Activated CD4-positive, alpha-beta T cell treated with anti-CD3 and anti-CD28 coated beads for 4 hours (primary cell): ENCODE results near the gene NHERF1.

ENCODE experiments used
- DNase-seq, 2 donors: peaks; one replicate each; pipeline ENCODE4 v3.0.0-alpha.2; 2020

Gene NHERF1

DNA sequence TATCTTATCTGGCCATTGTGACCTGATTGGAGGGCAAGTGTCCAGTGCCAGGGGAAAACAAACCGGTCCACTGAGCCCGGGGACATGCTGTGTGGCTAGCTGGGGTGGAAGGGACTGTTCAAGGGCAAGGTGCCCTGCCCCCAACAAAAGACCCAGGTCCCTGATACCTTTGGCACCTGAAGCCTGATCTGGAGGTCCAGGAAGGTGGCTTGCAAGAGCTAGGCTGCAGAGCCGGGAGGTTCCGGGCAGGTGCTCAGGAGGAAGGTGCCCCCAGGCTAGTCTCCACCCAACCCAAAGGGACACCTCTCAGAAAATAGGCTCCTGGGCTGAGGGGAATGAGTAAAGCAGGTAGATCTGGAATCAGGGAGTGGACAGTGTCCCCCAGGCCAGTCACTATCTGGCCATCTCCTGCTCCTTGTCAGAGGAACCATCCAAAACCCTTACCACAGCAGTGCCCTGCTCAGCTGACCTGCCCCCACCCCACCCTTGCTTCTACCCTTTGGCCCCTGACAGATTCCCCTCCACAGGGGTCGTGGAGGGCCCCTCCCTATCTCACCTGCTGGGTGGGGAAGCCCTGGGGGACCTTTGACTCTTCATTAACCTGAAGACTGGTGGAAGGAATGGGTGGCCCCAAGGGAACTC lies 21.5 kb downstream of the NHERF1 start:
- DNase-seq = no peak

GRCh38 chr17:74770498-74771318 lies 22.3 kb downstream of the NHERF1 start:
- peak; percentile 74 to 75 for DNase-seq

- no peak for DNase-seq
Observed at GRCh38 chr17:74771319-74771914, 23.0 kb downstream of the NHERF1 start.

DNA sequence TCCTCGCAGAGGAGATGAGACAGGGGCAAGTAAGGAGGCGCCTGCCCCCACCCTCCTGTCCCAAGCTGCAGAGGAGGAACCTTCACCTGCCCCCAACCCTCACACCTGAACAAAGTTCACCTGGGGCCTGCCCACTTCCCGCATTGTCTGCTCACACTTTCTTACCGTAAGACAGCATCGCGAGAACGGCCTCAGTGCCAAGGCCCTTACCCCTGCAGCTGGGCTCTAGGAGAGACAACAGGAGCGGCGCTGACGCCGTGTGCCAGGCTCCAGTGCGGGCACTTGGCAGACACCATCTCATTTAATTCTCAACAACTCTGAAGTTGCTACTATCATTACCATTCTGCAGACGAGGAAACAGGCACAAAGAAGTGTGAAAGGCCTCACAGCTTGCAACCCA lies 23.6 kb downstream of the NHERF1 start:
- DNase-seq = no peak

DNA sequence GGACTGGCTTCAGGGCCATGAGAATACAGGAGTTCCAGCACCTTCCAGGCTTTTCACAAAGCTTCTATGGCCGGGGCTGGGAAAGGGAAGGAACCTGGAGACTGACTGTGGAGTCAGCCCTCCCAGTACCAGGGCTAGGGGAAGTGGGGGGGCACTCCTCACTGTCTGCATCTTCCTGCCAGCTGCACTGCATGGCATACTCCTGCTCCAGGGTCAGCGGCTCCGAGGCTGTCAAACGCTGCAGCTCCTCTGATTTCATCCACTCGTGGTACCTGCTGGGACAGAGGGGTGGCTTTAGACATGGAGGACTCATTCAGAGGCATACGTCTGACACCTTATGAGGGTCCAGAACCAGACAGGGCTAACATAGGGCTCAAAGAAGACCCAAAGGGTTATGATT lies 25.0 kb downstream of the NHERF1 start:
- DNase-seq = no peak

- DNase-seq = no peak
Observed at GRCh38 chr17:74773871-74774286, 25.5 kb downstream of the NHERF1 start.

- DNase-seq = no peak
Observed at GRCh38 chr17:74775409-74776043, 27.1 kb downstream of the NHERF1 start.

DNA sequence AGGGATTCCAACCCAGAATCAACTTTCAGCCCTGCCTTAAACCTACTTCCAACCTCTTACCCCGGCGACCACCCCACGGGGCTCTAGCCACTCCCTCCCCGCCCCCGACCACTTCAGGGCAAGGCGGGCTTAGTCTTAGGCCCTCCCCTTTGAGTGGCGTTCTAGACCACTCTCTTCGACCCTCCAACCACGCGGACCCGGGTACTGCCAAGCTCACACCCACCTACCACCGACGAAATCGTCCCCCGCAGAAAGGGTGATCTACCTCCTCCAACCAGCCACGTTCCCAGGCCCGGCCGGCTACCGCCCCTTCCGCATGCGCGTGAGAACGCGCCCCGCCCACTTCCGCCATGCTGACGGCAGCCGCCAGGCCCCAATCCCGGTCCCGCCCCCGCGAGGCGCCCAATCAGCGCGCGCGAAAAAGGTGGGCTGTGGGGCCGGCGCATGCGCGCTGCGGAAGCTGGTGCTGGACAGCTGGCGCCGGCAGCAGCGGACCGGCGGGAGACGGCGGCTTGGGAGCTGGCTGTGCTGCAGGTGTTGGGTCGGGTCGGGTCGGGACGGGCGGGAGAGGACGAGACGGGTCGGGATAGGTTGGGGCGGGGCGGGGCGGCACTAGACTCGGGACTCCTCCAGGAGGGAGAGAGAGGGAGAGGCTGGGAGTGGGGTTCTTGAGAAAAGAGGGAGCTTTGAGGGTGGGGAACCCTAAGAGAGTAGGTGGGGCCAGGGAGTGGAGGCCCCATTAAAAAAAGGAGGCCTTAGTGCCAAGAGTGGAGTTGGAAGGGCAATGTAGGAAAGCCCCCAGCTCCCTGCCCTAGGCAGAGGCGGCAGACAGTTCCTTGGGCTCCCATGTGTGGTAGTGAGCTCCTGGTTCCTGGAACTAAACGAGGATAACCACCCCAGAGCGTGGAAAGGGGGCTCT lies 27.9 kb downstream of the NHERF1 start, which contains the start of gene NAT9:
Gene NAT9 (minus strand): TSS at position 302 of the 919 bp plus-strand sequence. CDS start 647 bp downstream, outside the sequence.
- peak; percentile 99 to 100 for DNase-seq

DNA sequence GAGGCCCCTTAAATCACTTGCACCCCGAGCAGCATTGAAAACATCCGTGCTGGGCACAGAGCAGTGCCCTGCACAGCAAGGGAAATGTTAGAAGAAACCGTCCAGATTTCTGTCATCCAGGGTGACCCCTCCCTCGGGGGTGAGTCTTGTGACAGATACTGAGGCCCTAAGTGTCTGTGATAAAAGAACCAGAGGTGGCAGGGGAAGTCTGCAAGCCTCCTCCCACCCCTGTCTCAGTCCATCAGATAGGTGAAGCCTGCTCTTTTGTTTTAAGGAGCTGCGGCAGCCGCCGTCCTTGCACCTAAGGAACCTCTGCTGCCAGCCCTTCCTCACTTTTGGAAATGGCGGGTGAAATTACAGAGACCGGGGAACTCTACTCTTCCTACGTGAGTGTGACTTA lies 28.6 kb downstream of the NHERF1 start:
- DNase-seq = no peak

- no peak for DNase-seq
Observed at GRCh38 chr17:74777901-74778515, 29.6 kb downstream of the NHERF1 start.

DNA sequence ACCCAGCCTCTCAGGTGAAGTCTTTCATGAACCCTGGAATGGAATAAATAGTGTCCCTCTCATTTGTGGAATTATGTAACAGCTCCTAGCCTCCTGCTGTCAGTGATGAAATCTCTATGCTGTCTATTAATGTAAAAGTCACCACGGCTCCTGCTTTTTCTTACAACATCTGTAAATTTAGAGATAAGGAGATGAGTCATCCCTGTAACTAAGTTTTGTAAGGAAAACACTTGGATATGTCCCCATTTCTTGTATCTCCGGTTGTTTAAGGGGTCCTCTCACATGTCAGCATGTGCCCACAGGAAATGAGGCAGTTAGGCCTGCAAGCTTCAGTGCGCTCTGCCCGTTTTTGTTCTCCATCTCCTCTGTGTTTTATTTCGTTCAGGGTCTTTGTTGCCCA lies 30.5 kb downstream of the NHERF1 start:
- DNase-seq = no peak

GRCh38 chr17:74779501-74779900 lies 31.1 kb downstream of the NHERF1 start:
- no peak for DNase-seq

GRCh38 chr17:74779948-74780400 lies 31.5 kb downstream of the NHERF1 start:
- DNase-seq = peak; percentile 36 to 42

GRCh38 chr17:74780443-74781238 lies 32.2 kb downstream of the NHERF1 start:
- DNase-seq = no peak

DNA sequence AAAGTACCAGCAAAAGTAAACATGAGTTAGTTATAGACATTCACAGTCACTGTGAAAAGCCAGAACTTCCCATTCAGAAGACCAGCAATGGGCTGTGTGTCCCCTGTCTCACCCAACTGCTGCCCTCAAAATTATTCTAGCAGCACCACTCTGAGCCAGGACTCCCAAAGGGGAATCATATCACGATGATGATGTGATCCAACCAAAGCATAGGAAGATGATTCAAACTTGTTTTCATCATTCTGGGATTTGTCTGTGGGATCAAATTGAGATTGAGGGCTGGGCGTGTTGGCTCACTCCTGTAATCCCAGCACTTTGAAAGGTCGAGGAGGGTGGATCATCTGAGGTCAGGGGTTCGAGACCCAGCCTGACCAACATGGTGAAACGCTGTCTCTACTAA lies 34.1 kb downstream of the NHERF1 start:
- no peak for DNase-seq

DNA sequence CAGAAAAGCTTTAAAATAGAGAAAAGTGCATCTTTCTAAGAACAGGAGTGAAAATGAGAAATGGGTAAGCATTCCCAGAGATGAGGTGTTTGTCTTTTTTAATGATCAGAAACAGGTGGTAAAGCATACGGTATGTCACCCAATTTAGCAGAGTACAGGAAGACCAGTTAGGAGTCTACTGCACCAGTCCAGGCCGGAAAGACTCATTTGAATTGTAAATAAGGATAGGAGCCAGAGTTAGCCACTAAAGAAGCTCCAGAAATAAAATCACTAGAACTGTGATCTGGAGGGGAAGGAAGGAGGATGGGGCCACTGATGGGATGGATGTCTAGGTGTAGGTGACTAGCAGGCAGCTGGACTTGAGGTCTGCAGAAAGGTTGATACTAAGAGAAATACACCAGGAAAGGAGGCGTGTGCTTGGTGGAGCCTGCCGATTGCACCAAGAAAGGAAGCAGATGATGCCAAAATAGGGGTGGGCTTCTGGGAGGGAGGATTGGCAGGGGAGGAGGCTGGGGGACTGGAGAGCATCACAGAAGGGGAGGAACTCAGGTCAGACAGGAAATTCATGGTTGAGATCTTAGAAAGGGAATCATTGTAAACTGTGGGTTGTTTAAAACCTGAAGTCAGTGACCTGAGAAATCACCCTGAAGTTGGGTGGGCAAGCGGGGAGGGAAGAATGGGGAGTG lies 35.8 kb downstream of the NHERF1 start:
- DNase-seq = no peak

GRCh38 chr17:74785096-74785980 lies 36.9 kb downstream of the NHERF1 start:
- no peak for DNase-seq

- no peak for DNase-seq
Observed at GRCh38 chr17:74785981-74786360, 37.5 kb downstream of the NHERF1 start.

GRCh38 chr17:74786431-74787055 lies 38.1 kb downstream of the NHERF1 start:
- DNase-seq = no peak
